ENCODE results near the gene LNX1. TPM values are rescaled to one million over a fixed set of nuclear protein-coding genes. Genes with fewer than 3 reads are reported as not detected.

LNX1 gene
- total and polyA plus RNA-seq, 2 of the 13 experiments (the other 11 are each of a cell fraction or from before 2014, with no cell fraction given), result 0.49 TPM

GRCh38 chr4:53582194-53582593, 9.1 kb downstream of the LNX1 start (continued):
- TF ChIP-seq, protein P1, sequence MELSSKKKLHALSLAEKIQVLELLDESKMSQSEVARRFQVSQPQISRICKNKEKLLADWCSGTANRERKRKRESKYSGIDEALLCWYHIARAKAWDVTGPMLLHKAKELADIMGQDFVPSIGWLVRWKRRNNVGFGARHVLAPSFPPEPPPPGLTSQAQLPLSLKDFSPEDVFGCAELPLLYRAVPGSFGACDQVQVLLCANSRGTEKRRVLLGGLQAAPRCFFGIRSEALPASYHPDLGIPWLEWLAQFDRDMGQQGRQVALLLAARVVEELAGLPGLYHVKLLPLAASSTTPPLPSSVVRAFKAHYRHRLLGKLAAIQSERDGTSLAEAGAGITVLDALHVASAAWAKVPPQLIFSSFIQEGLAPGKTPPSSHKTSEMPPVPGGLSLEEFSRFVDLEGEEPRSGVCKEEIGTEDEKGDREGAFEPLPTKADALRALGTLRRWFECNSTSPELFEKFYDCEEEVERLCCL (CRISPR knock-in tag; IDR thresholded peaks at IDR 0.05; ENCODE audit: borderline replicate concordance), result no peak
- no peak for TF ChIP-seq WIZ (CRISPR knock-in tag; IDR thresholded peaks at IDR 0.05)
- no peak for TF ChIP-seq SUZ12 (IDR thresholded peaks at IDR 0.05; ENCODE audit: low read depth, low read length)
- TF ChIP-seq ATF7-NPFF (CRISPR knock-in tag; IDR thresholded peaks at IDR 0.05; ENCODE audit: low read depth), result no peak
- TF ChIP-seq CBX2 (IDR thresholded peaks at IDR 0.05; ENCODE audit: low read depth, low read length), result no peak
- TF ChIP-seq CBX2 (CRISPR knock-in tag; IDR thresholded peaks at IDR 0.05; ENCODE audit: low read depth), result no peak
- no peak for TF ChIP-seq ZNF567 (CRISPR knock-in tag; IDR thresholded peaks at IDR 0.05; ENCODE audit: borderline replicate concordance)
- no peak for TF ChIP-seq PBX2 (CRISPR knock-in tag; IDR thresholded peaks at IDR 0.05)
- no peak for TF ChIP-seq RFX3 (CRISPR knock-in tag; IDR thresholded peaks at IDR 0.05)
- TF ChIP-seq XBP1 (CRISPR knock-in tag; IDR thresholded peaks at IDR 0.05), result no peak
- TF ChIP-seq MZF1 (CRISPR knock-in tag; IDR thresholded peaks at IDR 0.05; ENCODE audit: borderline replicate concordance), result no peak
- TF ChIP-seq KDM3A (CRISPR knock-in tag; IDR thresholded peaks at IDR 0.05; ENCODE audit: low read depth), result no peak
- no peak for TF ChIP-seq ZNF790 (CRISPR knock-in tag; IDR thresholded peaks at IDR 0.05; ENCODE audit: borderline replicate concordance)
- TF ChIP-seq SP2 (CRISPR knock-in tag; IDR thresholded peaks at IDR 0.05), result no peak
- no peak for TF ChIP-seq GTF3A (CRISPR knock-in tag; conservative IDR thresholded peaks at IDR 0.05)
- TF ChIP-seq, protein P2, sequence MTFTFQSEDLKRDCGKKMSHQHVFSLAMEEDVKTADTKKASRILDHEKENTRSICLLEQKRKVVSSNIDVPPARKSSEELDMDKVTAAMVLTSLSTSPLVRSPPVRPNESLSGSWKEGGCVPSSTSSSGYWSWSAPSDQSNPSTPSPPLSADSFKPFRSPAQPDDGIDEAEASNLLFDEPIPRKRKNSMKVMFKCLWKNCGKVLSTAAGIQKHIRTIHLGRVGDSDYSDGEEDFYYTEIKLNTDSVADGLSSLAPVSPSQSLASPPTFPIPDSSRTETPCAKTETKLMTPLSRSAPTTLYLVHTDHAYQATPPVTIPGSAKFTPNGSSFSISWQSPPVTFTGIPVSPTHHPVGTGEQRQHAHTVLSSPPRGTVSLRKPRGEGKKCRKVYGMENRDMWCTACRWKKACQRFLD (CRISPR knock-in tag; IDR thresholded peaks at IDR 0.05; ENCODE audit: borderline replicate concordance), result no peak
- TF ChIP-seq, protein P3, sequence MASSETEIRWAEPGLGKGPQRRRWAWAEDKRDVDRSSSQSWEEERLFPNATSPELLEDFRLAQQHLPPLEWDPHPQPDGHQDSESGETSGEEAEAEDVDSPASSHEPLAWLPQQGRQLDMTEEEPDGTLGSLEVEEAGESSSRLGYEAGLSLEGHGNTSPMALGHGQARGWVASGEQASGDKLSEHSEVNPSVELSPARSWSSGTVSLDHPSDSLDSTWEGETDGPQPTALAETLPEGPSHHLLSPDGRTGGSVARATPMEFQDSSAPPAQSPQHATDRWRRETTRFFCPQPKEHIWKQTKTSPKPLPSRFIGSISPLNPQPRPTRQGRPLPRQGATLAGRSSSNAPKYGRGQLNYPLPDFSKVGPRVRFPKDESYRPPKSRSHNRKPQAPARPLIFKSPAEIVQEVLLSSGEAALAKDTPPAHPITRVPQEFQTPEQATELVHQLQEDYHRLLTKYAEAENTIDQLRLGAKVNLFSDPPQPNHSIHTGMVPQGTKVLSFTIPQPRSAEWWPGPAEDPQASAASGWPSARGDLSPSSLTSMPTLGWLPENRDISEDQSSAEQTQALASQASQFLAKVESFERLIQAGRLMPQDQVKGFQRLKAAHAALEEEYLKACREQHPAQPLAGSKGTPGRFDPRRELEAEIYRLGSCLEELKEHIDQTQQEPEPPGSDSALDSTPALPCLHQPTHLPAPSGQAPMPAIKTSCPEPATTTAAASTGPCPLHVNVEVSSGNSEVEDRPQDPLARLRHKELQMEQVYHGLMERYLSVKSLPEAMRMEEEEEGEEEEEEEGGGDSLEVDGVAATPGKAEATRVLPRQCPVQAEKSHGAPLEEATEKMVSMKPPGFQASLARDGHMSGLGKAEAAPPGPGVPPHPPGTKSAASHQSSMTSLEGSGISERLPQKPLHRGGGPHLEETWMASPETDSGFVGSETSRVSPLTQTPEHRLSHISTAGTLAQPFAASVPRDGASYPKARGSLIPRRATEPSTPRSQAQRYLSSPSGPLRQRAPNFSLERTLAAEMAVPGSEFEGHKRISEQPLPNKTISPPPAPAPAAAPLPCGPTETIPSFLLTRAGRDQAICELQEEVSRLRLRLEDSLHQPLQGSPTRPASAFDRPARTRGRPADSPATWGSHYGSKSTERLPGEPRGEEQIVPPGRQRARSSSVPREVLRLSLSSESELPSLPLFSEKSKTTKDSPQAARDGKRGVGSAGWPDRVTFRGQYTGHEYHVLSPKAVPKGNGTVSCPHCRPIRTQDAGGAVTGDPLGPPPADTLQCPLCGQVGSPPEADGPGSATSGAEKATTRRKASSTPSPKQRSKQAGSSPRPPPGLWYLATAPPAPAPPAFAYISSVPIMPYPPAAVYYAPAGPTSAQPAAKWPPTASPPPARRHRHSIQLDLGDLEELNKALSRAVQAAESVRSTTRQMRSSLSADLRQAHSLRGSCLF (CRISPR knock-in tag; IDR thresholded peaks at IDR 0.05; ENCODE audit: borderline replicate concordance), result no peak
- TF ChIP-seq ZNF660 (CRISPR knock-in tag; IDR thresholded peaks at IDR 0.05; ENCODE audit: borderline replicate concordance, low read depth), result no peak
- TF ChIP-seq ZFP90 (CRISPR knock-in tag; IDR thresholded peaks at IDR 0.05; ENCODE audit: borderline replicate concordance), result no peak
- no peak for TF ChIP-seq RBM22 (optimal IDR thresholded peaks at IDR 0.05; ENCODE audit: low read length)

Data from HepG2 (cell line).